Ureter (tissue), 1 donor: ENCODE measurements around the gene TMEM130. TPM values are rescaled to one million over a fixed set of nuclear protein-coding genes. Genes with fewer than 3 reads are reported as not detected.

Experiments
- DNase-seq: peaks from one replicate; pipeline ENCODE4 v3.0.0-alpha.2; 2020; ENCODE audit warnings: low spot score
- total RNA-seq: library from RNA; stranded (reverse); gene quantifications from one replicate; pipeline ENCODE4 v1.2.4, GENCODE V29; 2023
- donor health status: DM: yes; HTN: yes; CAD: no.

TMEM130 gene
- total RNA-seq, 1 donor from 2014 or later, result 1.6 TPM

GRCh38 chr7:98841179-98841997 is 28.4 kb downstream of the TMEM130 start:
- DNase-seq, result peak; percentile 57

DNA sequence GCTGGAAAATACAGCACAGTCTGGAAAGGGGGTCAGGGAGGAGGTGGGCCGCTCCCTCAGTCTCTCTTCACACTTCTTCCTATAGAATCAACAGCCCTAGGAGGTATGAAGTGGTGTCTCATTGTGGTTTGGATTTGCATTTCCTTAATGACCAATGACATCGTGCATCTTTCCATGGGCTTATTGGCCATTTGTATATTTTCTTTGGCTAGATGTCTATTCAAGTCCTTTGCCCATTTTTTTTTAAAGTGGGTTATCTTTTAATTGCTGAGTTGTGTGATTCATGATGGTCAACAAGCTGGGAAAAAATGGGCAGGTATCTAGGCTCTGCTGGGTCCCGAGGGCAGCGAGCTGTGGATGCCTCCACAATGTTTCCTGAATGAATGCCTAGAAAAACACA is 29.1 kb downstream of the TMEM130 start:
- no peak for DNase-seq

DNA sequence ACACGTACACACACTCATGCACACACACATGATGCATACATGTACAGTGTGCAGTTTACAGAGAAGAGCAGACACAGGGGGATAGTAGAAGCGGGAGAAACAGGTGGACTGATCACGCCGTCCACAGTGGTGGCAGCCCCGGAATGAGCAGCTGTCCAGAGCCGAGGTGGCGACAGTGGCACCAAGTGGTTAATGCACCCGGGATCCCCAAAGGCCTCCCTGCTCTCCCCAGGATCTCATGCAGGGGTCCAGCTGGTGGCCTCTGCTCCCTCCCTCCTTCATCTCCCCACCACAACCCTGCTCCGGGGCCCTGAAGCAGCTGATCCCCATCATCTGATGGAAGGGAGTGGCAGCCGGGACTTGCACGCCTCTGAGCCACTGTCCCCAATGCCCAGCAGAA is 29.7 kb downstream of the TMEM130 start:
- DNase-seq, result no peak

DNA sequence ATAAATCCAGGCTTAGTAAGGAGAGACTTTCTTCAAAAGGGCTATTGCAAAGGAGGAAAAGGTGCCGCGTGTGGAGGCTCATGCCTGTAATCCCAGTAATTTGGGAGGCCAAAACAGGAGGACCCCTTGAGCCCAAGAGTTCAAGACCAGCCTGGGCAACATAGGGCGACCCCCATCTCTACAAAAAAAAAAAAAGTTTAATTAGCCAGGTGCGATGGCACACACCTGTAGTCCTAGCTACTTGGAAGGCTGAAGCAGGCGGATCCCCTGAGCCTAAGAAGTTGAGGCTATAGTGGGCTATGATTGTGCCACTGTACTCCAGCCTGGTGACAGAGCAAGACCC is 32.2 kb downstream of the TMEM130 start:
- no peak for DNase-seq

GRCh38 chr7:98836811-98837629 is 32.8 kb downstream of the TMEM130 start:
- no peak for DNase-seq

- DNase-seq, result no peak
These were observed 34.9 kb downstream of the TMEM130 start for GRCh38 chr7:98834949-98835348.

DNA sequence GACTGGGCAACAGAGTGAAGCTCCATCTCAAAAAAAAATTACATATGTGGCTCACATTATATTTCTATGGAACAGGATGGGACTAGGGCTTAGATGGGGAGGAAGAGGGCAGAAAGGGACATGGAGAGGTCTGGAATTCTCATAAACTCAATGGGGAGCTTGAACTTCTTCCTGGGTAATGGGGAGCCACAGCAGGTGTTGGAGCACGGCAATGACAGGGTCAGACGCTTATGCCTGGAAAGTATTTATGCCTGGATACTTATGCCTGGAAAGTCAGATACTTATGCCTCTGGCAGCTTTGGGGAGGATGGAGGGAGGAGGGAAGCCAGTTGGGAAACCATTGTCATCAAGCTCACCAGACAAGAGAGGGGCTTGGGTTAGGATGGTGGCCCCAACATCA is 36.8 kb downstream of the TMEM130 start:
- no peak for DNase-seq

DNA sequence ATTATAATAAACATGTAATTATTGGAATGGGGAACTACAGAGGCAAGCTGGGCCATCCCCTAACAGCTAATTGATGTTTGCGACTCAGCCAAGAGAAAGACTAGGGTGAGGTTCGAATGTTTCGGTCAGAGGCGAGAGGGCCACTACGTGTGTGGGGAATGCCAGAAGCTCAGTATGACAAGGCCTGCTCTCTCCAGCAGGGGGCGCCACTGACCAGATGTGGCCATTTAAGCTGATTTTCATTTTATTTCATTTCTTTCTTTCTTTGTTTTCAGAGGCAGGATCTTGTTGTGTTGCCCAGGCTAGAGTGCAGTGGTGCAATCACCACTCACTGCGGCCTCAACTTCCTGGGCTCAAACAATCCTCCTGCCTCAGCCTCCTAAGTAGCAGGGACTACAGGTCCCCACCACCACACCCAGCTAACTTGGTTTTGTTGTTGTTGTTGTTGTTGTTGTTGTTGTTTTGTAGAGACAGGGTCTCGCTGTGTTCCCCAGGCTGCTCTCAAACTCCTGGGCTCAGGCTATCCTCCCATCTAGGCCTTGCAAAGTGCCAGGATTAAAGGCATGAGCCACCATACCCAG is 38.1 kb downstream of the TMEM130 start:
- DNase-seq, result no peak

- DNase-seq, result no peak
These were observed 38.8 kb downstream of the TMEM130 start for GRCh38 chr7:98830972-98831548.

GRCh38 chr7:98828368-98828767 is 41.4 kb downstream of the TMEM130 start:
- DNase-seq, result no peak

DNA sequence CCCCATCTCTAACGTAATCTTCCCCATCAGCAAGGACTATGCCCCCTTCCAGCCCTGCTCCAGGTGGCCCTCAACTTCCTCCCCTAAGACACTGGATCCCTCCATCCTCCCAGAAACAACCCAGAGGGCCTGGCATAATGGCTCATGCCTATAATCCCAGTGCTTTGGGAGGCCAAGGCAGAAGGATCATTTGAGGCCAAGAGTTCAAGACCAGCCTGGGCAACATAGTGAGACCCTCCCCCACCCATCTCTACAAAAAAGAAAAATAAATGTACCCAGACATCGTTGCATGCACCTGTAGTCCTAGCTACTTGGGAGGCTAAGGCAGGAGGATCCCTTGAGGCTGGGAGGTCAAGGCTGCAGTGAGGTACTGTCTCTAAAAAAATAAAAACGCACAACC is 42.6 kb downstream of the TMEM130 start:
- DNase-seq, result no peak

GRCh38 chr7:98826811-98827231 is 43.0 kb downstream of the TMEM130 start:
- peak; percentile 54 for DNase-seq

- no peak for DNase-seq
These were observed 43.4 kb downstream of the TMEM130 start for GRCh38 chr7:98826387-98826786.

GRCh38 chr7:98823226-98823625 is 46.6 kb downstream of the TMEM130 start:
- no peak for DNase-seq

GRCh38 chr7:98821348-98821747 is 48.5 kb downstream of the TMEM130 start:
- no peak for DNase-seq

- DNase-seq, result no peak
These were observed 52.7 kb downstream of the TMEM130 start for GRCh38 chr7:98816967-98817710.

GRCh38 chr7:98816241-98816640 is 53.6 kb downstream of the TMEM130 start:
- DNase-seq, result no peak

DNA sequence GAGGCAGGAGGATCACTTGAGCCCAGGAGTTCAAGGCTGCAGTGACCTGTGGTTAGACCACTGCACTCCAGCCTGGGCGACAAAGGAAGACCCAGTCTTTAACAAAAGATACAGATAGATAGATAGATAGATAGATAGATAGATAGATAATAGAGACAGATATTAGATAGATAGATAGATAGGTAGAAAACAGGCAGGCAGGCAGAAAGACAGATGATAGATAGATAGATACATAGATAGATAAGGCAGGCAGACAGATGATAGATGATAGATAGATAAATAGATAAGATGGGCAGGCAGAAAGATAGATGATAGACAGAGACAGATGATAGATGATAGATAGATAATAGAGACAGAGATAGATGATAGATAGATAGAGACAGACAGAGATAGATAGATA is 54.5 kb downstream of the TMEM130 start:
- no peak for DNase-seq

GRCh38 chr7:98811299-98811698 is 58.5 kb downstream of the TMEM130 start:
- DNase-seq, result no peak

GRCh38 chr7:98810153-98810802 is 59.5 kb downstream of the TMEM130 start:
- no peak for DNase-seq
